CD4-positive, alpha-beta memory T cell (primary cell): ENCODE results near the gene DHFR2. TPM values are rescaled to one million over a fixed set of nuclear protein-coding genes. Genes with fewer than 3 reads are reported as not detected.

ENCODE experiments used
- CTCF ChIA-PET: fragments of 350-600 bp; sonication (Branson Sonifier 250); formaldehyde crosslinking; loops from one replicate; lab custom pipeline; 2021; ENCODE audit warnings: inconsistent platforms; ENCODE audit not compliant: partially characterized antibody; lab: Charles Lee
- POLR2A ChIA-PET: fragments of 350-600 bp; sonication (Branson Sonifier 250); formaldehyde crosslinking; loops from one replicate; lab custom pipeline; 2021; ENCODE audit not compliant: partially characterized antibody; lab: Charles Lee
- DNase-seq, 5 donors: peaks; one replicate each; pipeline versions ENCODE4 v3.0.0 to v3.0.0-alpha.2; 2020 to 2022; ENCODE audit warnings: mixed read lengths in 1 of 5
- H3K27ac ChIP-seq: one replicate; pipeline ENCODE4 v1.7.0; 2013; ENCODE audit warnings: low read depth, low read length
- H3K27me3 ChIP-seq: 2 replicates; pipeline ENCODE4 v1.7.0; 2013; ENCODE audit warnings: mild to moderate bottlenecking, low read length, moderate library complexity; ENCODE audit not compliant: insufficient read depth
- H3K36me3 ChIP-seq: 2 replicates; pipeline ENCODE4 v1.7.0; 2013; ENCODE audit warnings: mild to moderate bottlenecking, low read length, moderate library complexity; ENCODE audit not compliant: insufficient read depth
- H3K4me1 ChIP-seq: 2 replicates; pipeline ENCODE4 v1.7.0; 2013; ENCODE audit warnings: mild to moderate bottlenecking, low read length, moderate library complexity; ENCODE audit not compliant: insufficient read depth
- H3K4me3 ChIP-seq, 2 donors: one replicate each; pipeline ENCODE4 v1.7.0; 2013; ENCODE audit warnings: low read length in 2 of 2, mild to moderate bottlenecking in 1 of 2
- H3K9me3 ChIP-seq, 2 donors: one replicate each; pipeline ENCODE4 v1.7.0; 2013; ENCODE audit warnings: low read length in 2 of 2, control low read depth in 1 of 2; ENCODE audit not compliant: control insufficient read depth in 1 of 2
- H3K27ac Mint-ChIP-seq, 7 donors: one replicate each; pipeline ENCODE4 v1.8.0; 2020 to 2021; ENCODE audit warnings: mixed read lengths in 7 of 7, mild to moderate bottlenecking in 6 of 7, inconsistent platforms in 3 of 7, moderate library complexity in 3 of 7
- H3K27me3 Mint-ChIP-seq, 2 donors: one replicate each; pipeline ENCODE4 v1.8.0; 2020 to 2021; ENCODE audit warnings: mixed read lengths in 2 of 2
- H3K36me3 Mint-ChIP-seq, 2 donors: one replicate each; pipeline ENCODE4 v1.8.0; 2020 to 2021; ENCODE audit warnings: mixed read lengths in 2 of 2, inconsistent platforms in 1 of 2, mild to moderate bottlenecking in 1 of 2
- H3K4me1 Mint-ChIP-seq, 4 donors: one replicate each; pipeline ENCODE4 v1.8.0; 2020 to 2021; ENCODE audit warnings: mixed read lengths in 4 of 4, mild to moderate bottlenecking in 1 of 4
- H3K4me3 Mint-ChIP-seq, 8 donors: one replicate each; pipeline ENCODE4 v1.8.0; 2020 to 2021; ENCODE audit warnings: mixed read lengths in 8 of 8, mild to moderate bottlenecking in 7 of 8, moderate library complexity in 6 of 8, inconsistent platforms in 3 of 8
- H3K9me3 Mint-ChIP-seq, 8 donors: one replicate each; pipeline ENCODE4 v1.8.0; 2020 to 2021; ENCODE audit warnings: mixed read lengths in 8 of 8, mild to moderate bottlenecking in 5 of 8, inconsistent platforms in 3 of 8, moderate library complexity in 1 of 8
- intact Hi-C: fragments of 100-400 bp; cut with micrococcal nuclease; formaldehyde crosslinking; loops from one replicate; pipeline ENCODE4 v1.15.1; 2023
- polyA plus RNA-seq, 2 donors: library from polyadenylated mRNA; unstranded; fragments of 300-500 nt; fragmentation: Illumina TruSeq; gene quantifications; one replicate each; pipeline ENCODE4 v1.2.3, GENCODE V29; 2021
- total RNA-seq, 2 experiments: library from RNA; stranded (reverse); gene quantifications; one replicate each; pipeline ENCODE4 v1.2.3, GENCODE V29; 2021

DHFR2 gene
- total and polyA plus RNA-seq, 4 experiments from 2014 or later = 1.2 to 15.9 (median 10.9) TPM

DNA sequence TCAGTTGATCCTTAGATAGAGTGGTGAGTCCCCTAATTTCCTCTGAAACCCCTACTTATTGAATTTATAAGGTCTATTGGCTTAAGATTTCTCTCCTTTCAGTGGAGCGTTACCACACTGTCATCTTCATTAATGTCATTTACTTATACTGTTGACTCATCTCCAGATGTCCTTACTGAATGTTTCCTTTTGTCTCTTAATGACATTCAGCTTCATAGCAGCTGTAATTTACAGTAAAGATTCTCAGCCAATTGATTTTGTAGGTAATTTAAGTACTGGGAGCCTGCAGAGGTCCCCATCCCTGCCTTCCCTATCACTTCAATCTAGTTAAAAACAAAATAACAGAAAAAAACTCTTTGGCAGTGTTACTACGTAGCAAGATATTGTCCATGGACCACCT lies 53.1 kb downstream of the DHFR2 start:
- no peak overlapping the region for H3K4me3 ChIP-seq
- no peak overlapping the region for H3K4me3 Mint-ChIP-seq
- ChIA-PET POLR2A (no interaction called here), CTCF (interaction anchor here (0.7 kb wide), 1 partner anchor 15 kb away, joined by 3 read pairs; no protein-coding TSS in a partner anchor)
- no peaks in the 10 kb centered on the region for H3K9me3 ChIP-seq
- H3K27ac ChIP-seq = no peak overlapping the region
- no peaks in the 10 kb centered on the region for H3K9me3 Mint-ChIP-seq
- intact Hi-C loops = no loop called here
- H3K27ac Mint-ChIP-seq = no peak overlapping the region
- DNase-seq = no peak
- no peaks in the 10 kb centered on the region for H3K36me3 ChIP-seq
- no peaks in the 10 kb centered on the region for H3K27me3 Mint-ChIP-seq
- peaks cover 9 to 12% (median 11%) of the 10 kb centered on the region in 4 donors for H3K4me1 Mint-ChIP-seq
- H3K4me1 ChIP-seq = no peaks in the 10 kb centered on the region
- peaks cover 0 to 10% of the 10 kb centered on the region in 2 donors for H3K36me3 Mint-ChIP-seq
- H3K27me3 ChIP-seq = no peaks in the 10 kb centered on the region

DNA sequence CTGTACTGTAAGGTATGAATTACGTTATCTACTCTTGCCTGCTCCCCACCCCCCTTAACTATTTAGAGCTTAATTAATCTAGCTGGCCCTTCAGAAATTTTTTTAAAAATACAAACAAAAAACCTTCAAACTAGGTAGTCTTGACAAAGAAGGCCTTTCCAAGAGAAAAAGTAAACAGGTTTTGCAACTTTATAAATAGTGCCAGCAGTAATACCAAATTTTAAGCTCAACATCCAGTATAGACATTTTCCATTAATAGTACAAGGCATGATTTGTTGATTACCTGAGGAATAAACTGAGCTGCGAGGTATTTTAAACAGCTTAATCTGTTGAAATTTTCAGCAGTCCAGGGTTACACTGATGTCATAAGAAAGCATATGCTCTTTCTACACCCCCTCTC lies 54.5 kb downstream of the DHFR2 start:
- H3K4me3 ChIP-seq = no peak overlapping the region
- H3K9me3 Mint-ChIP-seq = no peaks in the 10 kb centered on the region
- H3K36me3 ChIP-seq = no peaks in the 10 kb centered on the region
- H3K4me1 ChIP-seq = peaks cover 5% of the 10 kb centered on the region
- H3K36me3 Mint-ChIP-seq = peaks cover 0 to 7% of the 10 kb centered on the region in 2 donors
- H3K9me3 ChIP-seq = no peaks in the 10 kb centered on the region
- H3K27ac ChIP-seq = no peak overlapping the region
- POLR2A ChIA-PET = no interaction called here
- CTCF ChIA-PET = interaction anchor here (0.8 to 2.8 kb wide), 3 partner anchors 10 to 61 kb away, joined by 3 to 16 read pairs (median 5); partner anchors contain the start of genes DHFR2 and NSUN3
- H3K27me3 ChIP-seq = no peaks in the 10 kb centered on the region
- peaks cover 11 to 16% (median 12%) of the 10 kb centered on the region in 4 donors for H3K4me1 Mint-ChIP-seq
- no peak overlapping the region for H3K27ac Mint-ChIP-seq
- no peak for DNase-seq
- no peak overlapping the region for H3K4me3 Mint-ChIP-seq
- intact Hi-C loops = no loop called here
- no peaks in the 10 kb centered on the region for H3K27me3 Mint-ChIP-seq

Other genes with a start within 250 kb of the DHFR2 start
- not detected for gene PROS1, start 89.0 kb downstream of the DHFR2 start, total RNA-seq
- gene PROS1, start 89.0 kb downstream of the DHFR2 start, polyA plus RNA-seq = not detected
- gene ARL13B, start 82.8 kb downstream of the DHFR2 start, total RNA-seq = 10 to 100 TPM; 11.7 to 12.0 TPM
- 1 to 10 TPM; 6.2 to 6.3 TPM for gene ARL13B, start 82.8 kb downstream of the DHFR2 start, polyA plus RNA-seq
- gene STX19, start 34.3 kb downstream of the DHFR2 start, total RNA-seq = under 1 TPM in 1 of 2 experiments, not detected in 1; 0.39 TPM
- under 1 TPM in 1 of 2 donors, not detected in 1; 0.39 TPM for gene STX19, start 34.3 kb downstream of the DHFR2 start, polyA plus RNA-seq
- gene NSUN3, start 145 bp upstream of the DHFR2 start, total RNA-seq = 10 to 100 TPM; 20.4 to 23.1 TPM
- 10 to 100 TPM in 1 of 2 donors, 1 to 10 TPM in 1; 10.0 to 11.9 TPM for gene NSUN3, start 145 bp upstream of the DHFR2 start, polyA plus RNA-seq